Lower lobe of right lung (tissue), 2 donors: ENCODE measurements around the gene PLCD3. TPM values are rescaled to one million over a fixed set of nuclear protein-coding genes. Genes with fewer than 3 reads are reported as not detected.
A peak's percentile ranks its signal among the peaks of the same experiment; 100 is the strongest.

Source experiments
- ATAC-seq, 2 donors: fragments of 200-7000 bp; cut with Tn5 transposase; one replicate each; pipeline ENCODE4 v1.9.1; 2020 to 2022; ENCODE audit warnings: mild to moderate bottlenecking in 2 of 2, moderate library complexity in 2 of 2
- DNase-seq: peaks from one replicate; pipeline ENCODE4 v3.0.0-alpha.2; 2020
- H3K27ac ChIP-seq: fragments of 200-600 bp; one replicate; pipeline ENCODE4 v1.8.0; 2022
- H3K27me3 ChIP-seq: fragments of 200-600 bp; one replicate; pipeline ENCODE4 v1.8.0; 2022; ENCODE audit warnings: low read depth
- H3K36me3 ChIP-seq: fragments of 200-600 bp; one replicate; pipeline ENCODE4 v1.8.0; 2022; ENCODE audit warnings: mild to moderate bottlenecking
- H3K4me1 ChIP-seq: fragments of 200-600 bp; one replicate; pipeline ENCODE4 v1.8.0; 2022
- H3K4me3 ChIP-seq: fragments of 200-600 bp; one replicate; pipeline ENCODE4 v1.8.0; 2022; ENCODE audit warnings: mild to moderate bottlenecking
- H3K9me3 ChIP-seq: fragments of 200-600 bp; one replicate; pipeline ENCODE4 v1.8.0; 2022
- CTCF ChIP-seq: fragments of 200-600 bp; IDR thresholded peaks from one replicate; pipeline ENCODE4 v1.8.0; 2022; ENCODE audit warnings: antibody characterized with exemption, mild to moderate bottlenecking
- intact Hi-C: fragments of 100-400 bp; cut with DNase I; formaldehyde crosslinking; loops from one replicate; pipeline ENCODE4 v1.11.0; 2022
- total RNA-seq: library from RNA; stranded (reverse); fragmentation: NEBNext Ultra II Directional; extraction: Animal tissue kit (Norgen Biotek cat#: 25700); gene quantifications from one replicate; pipeline ENCODE4 v1.2.1, GENCODE V29; 2021
- donor health status: DM: no; HTN: yes; CAD: no; lungs with severe emphysema.

The PLCD3 gene
- total RNA-seq, 1 donor from 2014 or later = 38.3 TPM

- Histone ChIP-seq H3K9me3 (no peaks in the 10 kb centered on the region), H3K27me3 (no peaks in the 10 kb centered on the region), H3K36me3 (peaks cover 62% of the 10 kb centered on the region), H3K4me3 (no peak overlapping the region), H3K4me1 (peaks cover 30% of the 10 kb centered on the region), H3K27ac (no peak overlapping the region)
- intact Hi-C loops = no loop called here
- no peak for TF ChIP-seq CTCF
- DNase-seq = no peak
- ATAC-seq = peak in 1 of 2 donors; percentile 46
These were observed 54.7 kb downstream of the PLCD3 start for GRCh38 chr17:45077643-45078042.

GRCh38 chr17:45073414-45074070 is 58.8 kb downstream of the PLCD3 start:
- Histone ChIP-seq H3K4me1 (peaks cover 30% of the 10 kb centered on the region), H3K27me3 (no peaks in the 10 kb centered on the region), H3K4me3 (no peak overlapping the region), H3K36me3 (peaks cover 61% of the 10 kb centered on the region), H3K27ac (no peak overlapping the region), H3K9me3 (no peaks in the 10 kb centered on the region)
- no peak for DNase-seq
- intact Hi-C loops = no loop called here
- peak in 1 of 2 donors; percentile 49 for ATAC-seq
- TF ChIP-seq CTCF = no peak

GRCh38 chr17:45070809-45071208 is 61.5 kb downstream of the PLCD3 start:
- no peaks in the 10 kb centered on the region for H3K27me3 ChIP-seq
- H3K27ac ChIP-seq = no peak overlapping the region
- DNase-seq = no peak
- no peak for TF ChIP-seq CTCF
- H3K36me3 ChIP-seq = peaks cover 56% of the 10 kb centered on the region
- H3K4me1 ChIP-seq = peaks cover 8% of the 10 kb centered on the region
- intact Hi-C loops = no loop called here
- H3K9me3 ChIP-seq = no peaks in the 10 kb centered on the region
- no peak for ATAC-seq
- H3K4me3 ChIP-seq = no peak overlapping the region

GRCh38 chr17:45070001-45070400 is 62.3 kb downstream of the PLCD3 start:
- no peak overlapping the region for H3K27ac ChIP-seq
- TF ChIP-seq CTCF = no peak
- DNase-seq (no peak), ATAC-seq (no peak)
- H3K27me3 ChIP-seq = no peaks in the 10 kb centered on the region
- H3K4me1 ChIP-seq = peaks cover 11% of the 10 kb centered on the region
- no peaks in the 10 kb centered on the region for H3K9me3 ChIP-seq
- intact Hi-C loops = no loop called here
- H3K4me3 ChIP-seq = no peak overlapping the region
- H3K36me3 ChIP-seq = peaks cover 51% of the 10 kb centered on the region

- H3K4me3 ChIP-seq = no peak overlapping the region
- TF ChIP-seq CTCF = no peak
- intact Hi-C loops = no loop called here
- DNase-seq = no peak
- H3K36me3 ChIP-seq = peaks cover 34% of the 10 kb centered on the region
- H3K27ac ChIP-seq = no peak overlapping the region
- H3K9me3 ChIP-seq = no peaks in the 10 kb centered on the region
- peaks cover 27% of the 10 kb centered on the region for H3K4me1 ChIP-seq
- H3K27me3 ChIP-seq = no peaks in the 10 kb centered on the region
- ATAC-seq = no peak
These were observed 64.7 kb downstream of the PLCD3 start for GRCh38 chr17:45067637-45068036.
